Keratinocyte (primary cell): ENCODE results near the gene ENPP6. TPM values are rescaled to one million over a fixed set of nuclear protein-coding genes. Genes with fewer than 3 reads are reported as not detected.

Source experiments
- DNase-seq: peaks from one replicate; pipeline ENCODE4 v3.0.0-alpha.2; 2011; ENCODE audit warnings: low read depth, missing footprints, low spot score
- FAIRE-seq: peaks from 2 replicates; lab custom pipeline; 2011; peaks lifted over from hg19 to GRCh38; lab: Jason Lieb, UNC
- H2AFZ ChIP-seq: 2 replicates; pipeline ENCODE4 v1.6.0; 2012; ENCODE audit warnings: low read length, control low read depth, inconsistent platforms; ENCODE audit not compliant: control insufficient read depth
- H3K27ac ChIP-seq: 2 replicates; pipeline ENCODE4 v1.5.1; 2011; ENCODE audit warnings: low read length; ENCODE audit not compliant: control insufficient read depth, insufficient read depth
- H3K27me3 ChIP-seq: 3 replicates; pipeline ENCODE4 v1.6.0; 2011; ENCODE audit warnings: low read length; ENCODE audit not compliant: control insufficient read depth, insufficient read depth; ENCODE audit errors: extremely low read depth
- H3K36me3 ChIP-seq, 2 experiments: 2 replicates in 1 of 2; 3 replicates in 1 of 2; pipeline ENCODE4 v1.5.1; 2011; ENCODE audit warnings: low read length in 2 of 2, mild to moderate bottlenecking in 1 of 2; ENCODE audit not compliant: control insufficient read depth in 2 of 2, insufficient read depth in 2 of 2; ENCODE audit errors: extremely low read depth in 1 of 2
- H3K4me1 ChIP-seq: 3 replicates; pipeline ENCODE4 v1.5.1; 2011; ENCODE audit warnings: low read length; ENCODE audit not compliant: control insufficient read depth, insufficient read depth; ENCODE audit errors: extremely low read depth
- H3K4me2 ChIP-seq: 3 replicates; pipeline ENCODE4 v1.6.0; 2011; ENCODE audit warnings: low read depth, low read length; ENCODE audit not compliant: control insufficient read depth, insufficient read depth; ENCODE audit errors: extremely low read depth
- H3K4me3 ChIP-seq, 3 experiments: fragments of 200-600 bp in 1 of 3; sonication (generic) in 1 of 3; 2 replicates in 2 of 3; 3 replicates in 1 of 3; pipeline ENCODE4 v1.5.1; 2011 to 2016; ENCODE audit warnings: low read length in 3 of 3, mild to moderate bottlenecking in 3 of 3, control low read depth in 2 of 3, inconsistent platforms in 1 of 3, low read depth in 1 of 3, mixed read lengths in 1 of 3, mixed run types in 1 of 3, moderate library complexity in 1 of 3; ENCODE audit not compliant: control insufficient read depth in 2 of 3, insufficient read depth in 2 of 3; ENCODE audit errors: extremely low read depth in 1 of 3
- H3K79me2 ChIP-seq: 2 replicates; pipeline ENCODE4 v1.6.0; 2012; ENCODE audit warnings: low read length; ENCODE audit not compliant: control insufficient read depth, insufficient read depth
- H3K9ac ChIP-seq: 3 replicates; pipeline ENCODE4 v1.6.0; 2011; ENCODE audit warnings: low read length; ENCODE audit not compliant: control insufficient read depth, insufficient read depth; ENCODE audit errors: extremely low read depth
- H3K9me1 ChIP-seq: 3 replicates; pipeline ENCODE4 v1.6.0; 2011; ENCODE audit warnings: low read length; ENCODE audit not compliant: control insufficient read depth, insufficient read depth; ENCODE audit errors: extremely low read depth
- H3K9me3 ChIP-seq: 2 replicates; pipeline ENCODE4 v1.5.1; 2012; ENCODE audit warnings: low read depth, low read length; ENCODE audit not compliant: control insufficient read depth
- H4K20me1 ChIP-seq: 3 replicates; pipeline ENCODE4 v1.6.0; 2011; ENCODE audit warnings: low read length; ENCODE audit not compliant: control insufficient read depth, insufficient read depth; ENCODE audit errors: extremely low read depth
- EZH2 ChIP-seq: IDR thresholded peaks from one replicate; pipeline ENCODE4 v1.6.1; 2012; ENCODE audit warnings: inconsistent platforms, mild to moderate bottlenecking, low read length, moderate library complexity
- dilution Hi-C: fragments of 300-500 bp; cut with MboI; formaldehyde crosslinking; loops from one replicate; pipeline ENCODE4 v1.7.0; 2020; ENCODE audit warnings: low sequenced_read_pairs; ENCODE audit not compliant: extremely low pct_ligation_motif_present
- polyA plus RNA-seq, 5 experiments: library from polyadenylated mRNA; depleted of rRNA in 3 of 5; stranded (reverse) in 3 of 5; stranded (forward) in 1 of 5; unstranded in 1 of 5; fragments of >200 nt; gene quantifications; 1 replicate in 1 of 5; 2 replicates in 3 of 5; 3 replicates in 1 of 5; pipeline versions ENCODE4 v1.2.1 to v1.2.3, GENCODE V29; 2011 to 2012; ENCODE audit warnings: missing spikeins in 2 of 5, low read depth in 1 of 5, low replicate concordance in 1 of 5
- TF ChIP-seq, protein P1 (sequence below), 3 experiments: IDR thresholded peaks in 1 of 3; conservative IDR thresholded peaks in 1 of 3; optimal IDR thresholded peaks in 1 of 3; 2 replicates in 2 of 3; 3 replicates in 1 of 3; pipeline versions ENCODE3 to v1.5.1; 2011; ENCODE audit warnings: low read length in 3 of 3, mild to moderate bottlenecking in 3 of 3, moderate library complexity in 2 of 3, control low read depth in 1 of 3, inconsistent platforms in 1 of 3; ENCODE audit not compliant: insufficient read depth in 2 of 3; ENCODE audit errors: extremely low read depth in 1 of 3

Gene ENPP6
- polyA plus RNA-seq, 1 donor (not counting 4 experiments of a cell fraction or from before 2014, with no cell fraction given) = not detected

DNA sequence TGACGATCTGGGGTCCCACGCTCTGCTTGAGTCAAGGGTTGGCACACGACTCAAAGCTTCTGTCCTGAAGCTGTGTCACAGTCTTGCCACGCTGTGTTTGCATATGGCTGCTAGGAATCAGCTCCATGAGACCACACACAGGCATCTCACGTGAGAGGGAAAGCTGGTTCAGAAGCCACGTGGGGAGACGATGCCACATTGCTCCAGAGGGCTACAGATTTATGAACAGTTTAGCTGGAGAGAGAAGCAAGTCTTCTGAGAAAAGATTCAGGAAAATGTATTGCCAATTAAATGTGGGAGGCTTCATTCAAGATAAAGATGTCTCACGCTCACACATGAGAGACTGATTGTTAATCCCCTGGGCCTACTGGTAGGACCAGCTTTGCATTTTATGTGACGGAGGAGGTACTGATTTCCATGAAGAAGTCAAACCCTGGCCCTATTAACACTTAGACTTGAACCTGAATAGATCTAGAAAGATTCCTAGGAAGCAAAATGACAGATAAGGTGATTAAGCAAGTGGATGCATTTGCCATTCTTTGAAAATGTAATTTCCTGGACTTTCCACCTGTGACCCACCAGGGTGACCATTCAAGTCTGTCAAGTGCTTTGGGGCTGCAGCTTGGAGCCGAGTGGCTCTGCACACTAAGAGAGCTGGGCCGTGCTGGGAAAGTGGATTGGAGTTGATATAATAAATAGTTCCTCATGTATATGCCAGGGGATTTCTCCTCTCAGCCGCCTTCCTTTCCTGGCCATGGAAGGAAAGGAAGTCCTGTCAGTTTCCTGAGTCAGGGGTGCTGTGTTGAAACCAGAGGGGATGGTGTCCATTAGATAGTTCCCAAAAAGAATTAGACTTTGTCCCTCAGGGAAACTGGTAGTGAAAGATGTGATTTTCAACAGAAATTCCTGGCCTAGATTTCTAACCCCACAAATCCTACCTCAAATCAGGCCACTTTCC is 29.0 kb downstream of the ENPP6 start:
- no peaks in the 10 kb centered on the region for H3K9me1 ChIP-seq
- H3K9me3 ChIP-seq = no peaks in the 10 kb centered on the region
- FAIRE-seq (no peak), DNase-seq (no peak)
- no peak overlapping the region for H3K27ac ChIP-seq
- no peak for TF ChIP-seq EZH2
- TF ChIP-seq, protein P1, sequence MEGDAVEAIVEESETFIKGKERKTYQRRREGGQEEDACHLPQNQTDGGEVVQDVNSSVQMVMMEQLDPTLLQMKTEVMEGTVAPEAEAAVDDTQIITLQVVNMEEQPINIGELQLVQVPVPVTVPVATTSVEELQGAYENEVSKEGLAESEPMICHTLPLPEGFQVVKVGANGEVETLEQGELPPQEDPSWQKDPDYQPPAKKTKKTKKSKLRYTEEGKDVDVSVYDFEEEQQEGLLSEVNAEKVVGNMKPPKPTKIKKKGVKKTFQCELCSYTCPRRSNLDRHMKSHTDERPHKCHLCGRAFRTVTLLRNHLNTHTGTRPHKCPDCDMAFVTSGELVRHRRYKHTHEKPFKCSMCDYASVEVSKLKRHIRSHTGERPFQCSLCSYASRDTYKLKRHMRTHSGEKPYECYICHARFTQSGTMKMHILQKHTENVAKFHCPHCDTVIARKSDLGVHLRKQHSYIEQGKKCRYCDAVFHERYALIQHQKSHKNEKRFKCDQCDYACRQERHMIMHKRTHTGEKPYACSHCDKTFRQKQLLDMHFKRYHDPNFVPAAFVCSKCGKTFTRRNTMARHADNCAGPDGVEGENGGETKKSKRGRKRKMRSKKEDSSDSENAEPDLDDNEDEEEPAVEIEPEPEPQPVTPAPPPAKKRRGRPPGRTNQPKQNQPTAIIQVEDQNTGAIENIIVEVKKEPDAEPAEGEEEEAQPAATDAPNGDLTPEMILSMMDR (optimal IDR thresholded peaks at IDR 0.05 in 1 of 3, IDR thresholded peaks at IDR 0.05 in 1 of 3, conservative IDR thresholded peaks at IDR 0.05 in 1 of 3; ENCODE audit: extremely low read depth in 1 of 3, insufficient read depth in 2 of 3, low read length in 3 of 3) = no peak
- H3K36me3 ChIP-seq = no peaks in the 10 kb centered on the region
- H3K27me3 ChIP-seq = no peaks in the 10 kb centered on the region
- no peaks in the 10 kb centered on the region for H4K20me1 ChIP-seq
- no peak overlapping the region for H3K4me2 ChIP-seq
- dilution Hi-C loops = no loop called here
- H3K4me1 ChIP-seq = no peaks in the 10 kb centered on the region
- H3K79me2 ChIP-seq = no peaks in the 10 kb centered on the region
- H2AFZ ChIP-seq = no peak overlapping the region
- H3K9ac ChIP-seq = no peak overlapping the region
- H3K4me3 ChIP-seq = no peak overlapping the region

DNA sequence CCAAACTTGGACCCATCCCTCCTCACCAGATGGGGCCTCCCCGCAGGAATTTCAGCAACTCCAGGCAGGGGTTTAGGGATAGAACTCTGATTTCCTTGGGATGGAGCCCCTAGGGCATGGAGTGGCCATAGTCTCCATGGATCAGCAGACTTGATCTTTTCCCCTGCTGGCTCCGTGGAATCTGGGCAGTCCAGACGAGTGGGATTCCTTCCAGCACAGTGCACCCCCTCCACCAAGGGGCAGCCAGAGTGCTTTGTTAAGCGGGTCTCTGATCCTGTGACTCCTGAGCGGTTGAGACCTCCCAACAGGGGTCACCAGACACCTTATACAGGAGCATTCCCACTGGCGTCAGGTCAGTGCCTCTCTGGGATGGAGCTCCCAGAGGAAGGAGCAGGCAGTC is 40.4 kb downstream of the ENPP6 start:
- no peak for TF ChIP-seq EZH2
- TF ChIP-seq, protein P1 (optimal IDR thresholded peaks at IDR 0.05 in 1 of 3, IDR thresholded peaks at IDR 0.05 in 1 of 3, conservative IDR thresholded peaks at IDR 0.05 in 1 of 3; ENCODE audit: extremely low read depth in 1 of 3, insufficient read depth in 2 of 3, low read length in 3 of 3) = no peak
- DNase-seq (no peak), FAIRE-seq (no peak)
- H3K9me3 ChIP-seq = no peaks in the 10 kb centered on the region
- no peak overlapping the region for H2AFZ ChIP-seq
- no peaks in the 10 kb centered on the region for H3K4me1 ChIP-seq
- H3K9me1 ChIP-seq = no peaks in the 10 kb centered on the region
- H3K27me3 ChIP-seq = peaks cover 5% of the 10 kb centered on the region
- H3K4me3 ChIP-seq = no peak overlapping the region
- dilution Hi-C loops = no loop called here
- no peak overlapping the region for H3K27ac ChIP-seq
- H3K36me3 ChIP-seq = no peaks in the 10 kb centered on the region
- H3K9ac ChIP-seq = no peak overlapping the region
- H4K20me1 ChIP-seq = no peaks in the 10 kb centered on the region
- H3K79me2 ChIP-seq = no peaks in the 10 kb centered on the region
- H3K4me2 ChIP-seq = no peak overlapping the region
